PFSK-1 (cell line): ENCODE measurements around the gene CENPX. TPM values are rescaled to one million over a fixed set of nuclear protein-coding genes. Genes with fewer than 3 reads are reported as not detected.
A peak's percentile ranks its signal among the peaks of the same experiment; 100 is the strongest.

Experiments used
- FOXP2 ChIP-seq: optimal IDR thresholded peaks from 2 replicates; pipeline ENCODE3; 2011; ENCODE audit warnings: borderline replicate concordance, control low read depth, inconsistent platforms; ENCODE audit not compliant: insufficient read depth; ENCODE audit errors: extremely low read length, extremely low read depth
- POLR2AphosphoS5 ChIP-seq: IDR thresholded peaks from 2 replicates; pipeline ENCODE4 v1.6.1; 2012; ENCODE audit warnings: low read depth, mild to moderate bottlenecking, control low read depth, low read length, moderate library complexity
- REST ChIP-seq, 2 experiments: IDR thresholded peaks; 2 replicates each; pipeline versions ENCODE4 v1.6.1 to v1.8.0; 2011 to 2012; ENCODE audit warnings: low read depth in 2 of 2, low read length in 2 of 2, control low read depth in 1 of 2, inconsistent platforms in 1 of 2, mild to moderate bottlenecking in 1 of 2, moderate library complexity in 1 of 2; ENCODE audit not compliant: insufficient read depth in 1 of 2
- SIN3A ChIP-seq: IDR thresholded peaks from 2 replicates; pipeline ENCODE4 v1.6.1; 2012; ENCODE audit warnings: mild to moderate bottlenecking, low read length, moderate library complexity, borderline replicate concordance; ENCODE audit not compliant: insufficient read depth
- TAF1 ChIP-seq: IDR thresholded peaks from 2 replicates; pipeline ENCODE4 v1.6.1; 2012; ENCODE audit warnings: low read length, control low read depth, borderline replicate concordance; ENCODE audit not compliant: insufficient read depth
- polyA plus RNA-seq: library from polyadenylated mRNA; unstranded; fragments of >200 nt; gene quantifications from one replicate; pipeline ENCODE4 v1.2.1, GENCODE V29; 2012; ENCODE audit warnings: low read depth, missing spikeins; ENCODE audit not compliant: insufficient read length

The CENPX gene
- 124 TPM for polyA plus RNA-seq

DNA sequence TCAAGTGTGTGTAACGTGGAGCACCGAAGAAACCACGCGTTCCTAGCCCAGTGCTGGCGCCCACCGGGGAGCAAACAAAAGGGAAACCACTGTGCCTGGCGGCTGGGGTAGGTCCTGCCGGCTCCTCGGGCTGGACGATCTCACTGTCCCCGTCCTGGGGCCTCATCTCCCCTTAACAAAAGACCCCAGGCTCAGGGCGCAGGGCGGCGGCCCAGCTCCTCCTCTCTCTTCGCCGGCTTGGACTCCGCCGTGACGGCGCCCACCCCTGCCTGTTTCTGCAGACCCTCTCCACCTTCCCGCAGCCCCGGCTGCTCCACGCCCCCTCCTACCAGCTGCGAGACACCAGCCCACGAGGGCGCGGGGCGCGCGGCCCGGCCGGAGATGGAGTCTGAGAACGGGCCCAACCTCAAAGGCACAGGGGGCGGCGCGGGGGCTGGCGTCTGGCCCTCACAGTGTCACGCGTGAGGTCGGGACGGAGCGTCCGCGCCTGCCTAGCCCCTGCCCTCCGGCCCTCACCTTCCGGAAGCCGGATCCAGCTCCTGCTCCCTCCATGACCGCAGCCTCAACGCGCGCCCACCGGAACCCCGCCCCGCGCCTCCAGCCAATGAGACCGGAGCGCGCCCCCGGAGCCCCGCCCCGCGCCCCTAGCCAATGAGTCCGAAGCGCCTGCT lies at the start of gene CENPX:
CENPX (minus strand) TSS at position 569 of the 671 bp plus-strand sequence; CDS start at position 552, 17 bp downstream.
- TF ChIP-seq FOXP2, result no peak
- TF ChIP-seq TAF1, result no peak
- TF ChIP-seq POLR2AphosphoS5, result 0 out of 2 replicates have a peak, but pooled peaks have one; percentile 40
- TF ChIP-seq SIN3A, result peak; percentile 85; the same call in 1 of the 2 replicates
- TF ChIP-seq REST (IDR thresholded peaks at IDR 0.05; ENCODE audit: insufficient read depth in 1 of 2, low read depth in 2 of 2, low read length in 2 of 2), result no peak

DNA sequence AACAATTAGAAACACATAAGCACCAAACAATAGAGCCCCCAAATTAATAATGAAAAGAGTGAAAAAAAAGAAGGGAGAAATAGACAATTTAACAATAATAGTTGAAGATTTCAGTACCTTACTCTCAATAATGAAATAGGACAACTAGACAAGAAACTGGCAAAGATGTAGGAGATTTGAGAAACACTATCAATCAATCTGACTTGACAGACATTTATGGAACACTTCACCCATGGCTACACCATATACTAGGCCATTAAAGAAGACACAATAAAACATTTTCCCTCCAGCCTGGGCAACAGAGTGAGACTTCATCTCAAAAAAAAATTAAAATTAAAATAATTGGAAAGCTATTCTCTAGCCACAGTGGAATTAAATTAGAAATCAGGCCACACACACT lies 47.9 kb upstream of the CENPX start:
- TF ChIP-seq TAF1, result no peak
- no peak for TF ChIP-seq REST (IDR thresholded peaks at IDR 0.05; ENCODE audit: insufficient read depth in 1 of 2, low read depth in 2 of 2, low read length in 2 of 2)
- TF ChIP-seq POLR2AphosphoS5, result no peak
- no peak for TF ChIP-seq FOXP2
- no peak for TF ChIP-seq SIN3A

DNA sequence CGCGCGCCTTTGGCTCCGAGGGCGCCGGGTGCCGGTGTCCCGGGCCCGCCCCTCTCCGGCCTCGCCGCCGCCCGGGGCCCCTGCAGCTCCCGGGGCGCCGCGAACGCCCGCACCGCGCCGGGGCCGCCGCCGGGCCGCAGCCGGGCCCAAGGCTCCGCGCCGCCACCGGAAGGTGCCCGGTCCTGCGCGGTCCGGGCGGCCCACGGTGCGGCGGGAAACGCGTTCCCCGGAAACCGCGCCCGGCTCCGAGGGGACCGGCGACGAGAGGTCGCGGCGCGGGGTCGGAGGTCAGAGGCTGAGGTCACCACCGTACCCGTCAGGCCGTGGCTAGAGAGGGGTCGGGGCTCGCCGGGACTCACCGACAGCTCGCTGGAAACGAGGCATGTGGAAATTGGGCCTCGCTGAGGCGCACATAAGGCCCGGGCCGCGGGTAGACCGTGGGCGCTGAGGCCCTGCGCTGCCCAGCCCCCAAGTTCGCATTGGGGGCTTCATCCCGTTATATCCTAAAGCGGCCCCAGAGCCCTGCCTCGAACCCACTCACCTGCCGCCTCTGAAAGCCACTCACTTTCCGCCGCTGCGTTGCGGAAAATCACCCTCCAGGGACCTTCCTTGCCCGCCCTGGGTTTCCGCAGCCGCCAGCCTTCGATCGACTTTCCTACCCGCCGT lies 43.1 kb upstream of the CENPX start, which contains the start of gene DUS1L:
DUS1L (minus strand) TSS at position 167 of the 666 bp plus-strand sequence. CDS start 745 bp downstream, outside the sequence.
- TF ChIP-seq FOXP2 (peak; percentile 89), TAF1 (peak; percentile 97), REST (IDR thresholded peaks at IDR 0.05; ENCODE audit: insufficient read depth in 1 of 2, low read depth in 2 of 2, low read length in 2 of 2) (no peak), POLR2AphosphoS5 (peak; percentile 62)

DNA sequence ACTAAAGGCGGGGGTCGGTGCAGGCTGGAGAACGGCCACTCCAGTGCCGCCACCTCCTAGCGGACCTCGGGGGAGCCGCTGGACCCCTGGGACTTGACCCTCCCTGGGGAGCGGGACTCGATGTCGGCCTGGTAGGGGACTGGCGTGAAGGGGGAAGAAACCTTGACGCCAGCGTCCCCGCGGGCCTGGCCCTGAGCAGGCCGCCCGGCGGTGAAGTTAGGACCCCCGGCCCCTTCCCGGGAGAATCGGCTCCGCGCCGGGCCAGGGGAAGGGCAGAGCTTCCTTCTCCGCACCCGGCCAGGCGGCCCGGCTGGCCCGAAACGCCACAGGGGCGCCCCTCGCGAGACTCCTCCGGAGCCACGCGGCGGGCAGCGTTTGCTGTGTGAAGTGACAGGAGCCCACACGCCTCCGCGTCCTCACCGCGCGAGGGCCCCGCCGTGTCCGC lies 42.5 kb upstream of the CENPX start:
- TF ChIP-seq SIN3A, result no peak
- TF ChIP-seq REST (IDR thresholded peaks at IDR 0.05; ENCODE audit: insufficient read depth in 1 of 2, low read depth in 2 of 2, low read length in 2 of 2), result no peak
- TF ChIP-seq POLR2AphosphoS5, result no peak
- TF ChIP-seq FOXP2, result no peak
- TF ChIP-seq TAF1, result no peak
